ENCODE results near the gene TUBA4A. TPM values are rescaled to one million over a fixed set of nuclear protein-coding genes. Genes with fewer than 3 reads are reported as not detected.
A peak's percentile ranks its signal among the peaks of the same experiment; 100 is the strongest.

Gene TUBA4A
- total and polyA plus RNA-seq, 2 of the 4 experiments (the other 2 are of a cell fraction) = 21.9 to 35.6 TPM

DNA sequence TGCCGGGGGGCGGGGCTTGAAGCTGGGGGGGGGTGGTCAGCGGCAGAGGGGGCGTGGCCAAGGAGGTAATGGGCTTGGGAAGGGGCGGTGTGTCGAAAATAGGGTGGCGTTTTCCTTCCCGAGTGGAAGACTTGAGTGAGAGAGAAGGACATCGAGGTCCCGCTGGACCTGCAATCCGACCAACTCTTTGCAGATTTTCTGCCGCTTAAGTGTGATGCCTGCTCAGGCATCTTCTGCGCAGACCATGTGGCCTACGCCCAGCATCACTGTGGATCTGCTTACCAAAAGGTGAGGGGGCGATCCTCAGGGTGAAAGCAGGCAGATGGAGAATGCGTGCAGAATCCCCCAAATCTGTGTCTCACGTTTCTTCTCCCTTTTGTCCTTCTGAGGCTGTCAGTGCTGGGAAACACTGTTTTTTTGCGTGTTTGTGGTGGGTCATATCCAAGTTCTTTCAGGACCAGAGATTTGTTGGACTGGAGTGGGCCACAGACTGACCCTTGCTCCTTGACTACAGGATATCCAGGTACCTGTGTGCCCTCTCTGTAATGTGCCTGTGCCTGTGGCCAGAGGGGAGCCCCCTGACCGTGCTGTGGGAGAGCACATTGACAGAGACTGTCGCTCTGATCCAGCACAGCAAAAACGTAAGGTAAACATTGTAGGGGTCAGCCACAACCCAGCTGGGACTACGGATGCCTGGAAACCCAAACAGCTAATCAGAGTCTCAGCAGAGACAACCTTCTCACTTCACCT is 46.4 kb downstream of the TUBA4A start:
- TF ChIP-seq, protein P1, sequence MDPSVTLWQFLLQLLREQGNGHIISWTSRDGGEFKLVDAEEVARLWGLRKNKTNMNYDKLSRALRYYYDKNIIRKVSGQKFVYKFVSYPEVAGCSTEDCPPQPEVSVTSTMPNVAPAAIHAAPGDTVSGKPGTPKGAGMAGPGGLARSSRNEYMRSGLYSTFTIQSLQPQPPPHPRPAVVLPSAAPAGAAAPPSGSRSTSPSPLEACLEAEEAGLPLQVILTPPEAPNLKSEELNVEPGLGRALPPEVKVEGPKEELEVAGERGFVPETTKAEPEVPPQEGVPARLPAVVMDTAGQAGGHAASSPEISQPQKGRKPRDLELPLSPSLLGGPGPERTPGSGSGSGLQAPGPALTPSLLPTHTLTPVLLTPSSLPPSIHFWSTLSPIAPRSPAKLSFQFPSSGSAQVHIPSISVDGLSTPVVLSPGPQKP (IDR thresholded peaks at IDR 0.05; ENCODE audit: borderline replicate concordance, low read depth, low read length) = no peak
- TF ChIP-seq FOS (IDR thresholded peaks at IDR 0.05; ENCODE audit: low read depth, low read length) (no peak), MAFK (IDR thresholded peaks at IDR 0.05; ENCODE audit: low read depth, low read length) (no peak), MXI1 (IDR thresholded peaks at IDR 0.05; ENCODE audit: borderline replicate concordance, low read depth, low read length) (peak; percentile 57; the same call in 1 of the 2 replicates)
- Histone ChIP-seq H3K4ac (ENCODE audit: low read depth, low read length) (peak overlapping the region; percentile 90), H3K79me1 (ENCODE audit: low read depth in 1 of 2, low read length in 2 of 2) (peaks cover 5 to 19% of the 10 kb centered on the region in 2 experiments; a peak in 3 of 4 replicates), H3K23ac (ENCODE audit: low read depth, low read length) (peak overlapping the region; percentile 94), H3K4me2 (ENCODE audit: low read depth, low read length) (peak overlapping the region; percentile 99), H2BK5ac (ENCODE audit: low read depth, low read length, poor library complexity, severe bottlenecking) (peak overlapping the region; percentile 46), H3K9me3 (ENCODE audit: control insufficient read depth, insufficient read depth, low read length) (no peaks in the 10 kb centered on the region), H3K36me3 (ENCODE audit: control insufficient read depth, insufficient read depth, low read length) (peaks cover 29% of the 10 kb centered on the region), H3K9ac (ENCODE audit: low read depth, low read length) (peak overlapping the region; percentile 78), H3K4me1 (ENCODE audit: control insufficient read depth, insufficient read depth, low read length) (peaks cover 16% of the 10 kb centered on the region), H4K91ac (ENCODE audit: insufficient read depth, low read depth, low read length) (peak overlapping the region; percentile 90), H3K18ac (ENCODE audit: low read depth, low read length) (peak overlapping the region; percentile 61; the same call in 1 of the 2 replicates), H2AK9ac (replicated peaks; ENCODE audit: low read depth, low read length, poor library complexity) (peak overlapping the region; percentile 90), H3K4me3 (ENCODE audit: insufficient read depth, low read depth, low read length) (peak overlapping the region; percentile 84), H4K5ac (ENCODE audit: low read depth, low read length) (peak overlapping the region; percentile 78), H2AK5ac (ENCODE audit: low read depth, low read length) (peak overlapping the region; percentile 84; the same call in 1 of the 2 replicates), H3K27ac (ENCODE audit: insufficient read depth, low read length) (peak overlapping the region; percentile 69), H4K20me1 (ENCODE audit: insufficient read depth, low read length) (peaks cover 9% of the 10 kb centered on the region; the same call in 1 of the 2 replicates), H3K27me3 (ENCODE audit: control insufficient read depth, insufficient read depth, low read length) (no peaks in the 10 kb centered on the region), H3K14ac (replicated peaks; ENCODE audit: low read depth, low read length) (peak overlapping the region; percentile 92), H2BK15ac (ENCODE audit: low read depth, low read length) (peak overlapping the region; percentile 19; the same call in 1 of the 3 replicates), H3K9me1 (ENCODE audit: insufficient read depth, low read length) (peaks cover 8% of the 10 kb centered on the region; the same call in 1 of the 2 replicates), H2AFZ (replicated peaks; ENCODE audit: low read length, poor library complexity) (peak overlapping the region; percentile 91), H4K8ac (ENCODE audit: low read depth in 2 of 2, low read length in 2 of 2) (peak overlapping the region; percentile 51 to 52; a peak in 2 of 4 replicates), H2BK20ac (ENCODE audit: low read depth, low read length) (peak overlapping the region; percentile 41; the same call in 1 of the 2 replicates), H3K56ac (ENCODE audit: extremely low read depth, insufficient read depth, low read length) (peak overlapping the region; percentile 56), H2BK120ac (ENCODE audit: low read depth, low read length) (peak overlapping the region; percentile 7; the same call in 1 of the 2 replicates)
- DNase-seq (no peak), ATAC-seq (ENCODE audit: low read depth) (peak; percentile 7; the same call in 1 of the 2 replicates)
- WGBS, 2 experiments (ENCODE audit: extremely low coverage in 2 of 2, insufficient read length in 1 of 2) = 6% methylated on average over 9 of the region's 22 CpGs; no CpG with 5 or more reads in 1 of the 2 experiments
- no TSS peak for BruUV-seq (replicated peaks)
- ChIA-PET CTCF (interaction anchor here (0.6 to 1.4 kb wide), 3 partner anchors 11 to 180 kb away, joined by 3 to 5 read pairs (median 3); partner anchors contain the start of gene DNPEP), POLR2A (ENCODE audit: unreplicated experiment) (interaction anchor here (0.6 to 1.1 kb wide), 5 partner anchors 10 to 1051 kb away, joined by 3 to 5 read pairs (median 3); partner anchors contain the start of gene CNPPD1)
- in situ Hi-C loops (cut with MboI; ENCODE audit: low sequenced_read_pairs) (loop anchor here (5.0 kb wide), 1 partner anchor 35 kb away; the partner anchor contains the start of gene SLC23A3), dilution Hi-C loops (cut with HindIII; ENCODE audit: low sequenced_read_pairs, unreplicated experiment) (no loop called here), intact Hi-C loops (cut with micrococcal nuclease) (loop anchor here (2.0 kb wide), 1 partner anchor 31 kb away; the partner anchor contains the start of gene CNPPD1)

Measured in IMR-90 (cell line).